Esophagus squamous epithelium (tissue), 4 donors: ENCODE results near the gene ATP6V0E2.

Source experiments
- POLR2A ChIP-seq, 4 donors: fragments of 450-650 bp; IDR thresholded peaks; one replicate each; pipeline ENCODE4 v1.6.1; 2017; ENCODE audit warnings: antibody characterized with exemption in 4 of 4, mild to moderate bottlenecking in 4 of 4, moderate library complexity in 3 of 4
- TF ChIP-seq, protein P1 (sequence below), 6 experiments: fragments of 450-650 bp in 4 of 6; fragments of 200-600 bp in 2 of 6; sonication (generic) in 2 of 6; IDR thresholded peaks; one replicate each; pipeline ENCODE4 v1.5.1; 2016 to 2019; ENCODE audit warnings: antibody characterized with exemption in 6 of 6, mild to moderate bottlenecking in 4 of 6, moderate library complexity in 4 of 6

DNA sequence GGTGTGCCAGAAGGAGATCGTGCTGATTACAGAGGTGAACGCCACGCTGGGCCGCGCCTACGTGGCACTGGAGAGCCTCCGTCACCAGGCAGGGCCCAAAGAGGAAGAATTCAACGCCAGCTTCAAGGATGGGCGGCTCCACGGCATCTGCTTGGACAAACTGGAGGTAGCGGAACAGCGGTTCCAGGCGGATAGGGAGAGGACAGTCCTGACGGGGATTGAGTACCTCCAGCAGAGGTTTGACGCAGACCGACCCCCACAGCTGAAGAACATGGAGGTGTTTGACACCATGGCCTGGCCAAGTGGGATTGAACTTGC lies 12.1 kb upstream of the ATP6V0E2 start:
- TF ChIP-seq, protein P1, sequence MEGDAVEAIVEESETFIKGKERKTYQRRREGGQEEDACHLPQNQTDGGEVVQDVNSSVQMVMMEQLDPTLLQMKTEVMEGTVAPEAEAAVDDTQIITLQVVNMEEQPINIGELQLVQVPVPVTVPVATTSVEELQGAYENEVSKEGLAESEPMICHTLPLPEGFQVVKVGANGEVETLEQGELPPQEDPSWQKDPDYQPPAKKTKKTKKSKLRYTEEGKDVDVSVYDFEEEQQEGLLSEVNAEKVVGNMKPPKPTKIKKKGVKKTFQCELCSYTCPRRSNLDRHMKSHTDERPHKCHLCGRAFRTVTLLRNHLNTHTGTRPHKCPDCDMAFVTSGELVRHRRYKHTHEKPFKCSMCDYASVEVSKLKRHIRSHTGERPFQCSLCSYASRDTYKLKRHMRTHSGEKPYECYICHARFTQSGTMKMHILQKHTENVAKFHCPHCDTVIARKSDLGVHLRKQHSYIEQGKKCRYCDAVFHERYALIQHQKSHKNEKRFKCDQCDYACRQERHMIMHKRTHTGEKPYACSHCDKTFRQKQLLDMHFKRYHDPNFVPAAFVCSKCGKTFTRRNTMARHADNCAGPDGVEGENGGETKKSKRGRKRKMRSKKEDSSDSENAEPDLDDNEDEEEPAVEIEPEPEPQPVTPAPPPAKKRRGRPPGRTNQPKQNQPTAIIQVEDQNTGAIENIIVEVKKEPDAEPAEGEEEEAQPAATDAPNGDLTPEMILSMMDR (IDR thresholded peaks at IDR 0.05), result no peak
- TF ChIP-seq POLR2A (IDR thresholded peaks at IDR 0.05), result no peak
